ENCODE results near the gene PAN3.
"Not testable (repeated sequence)": the region's sequence is repeated elsewhere in the genome, so short reads cannot be mapped to it uniquely, and the experiment has no call there.

Gene PAN3

GRCh38 chr13:28131646-28132045 is 6.7 kb upstream of the PAN3 start:
- DNase-seq: no peak

GRCh38 chr13:28136916-28137315 is 1.4 kb upstream of the PAN3 start:
- no peak for DNase-seq

- peak in 2 of 56 donors; percentile 28 to 45 for DNase-seq
Measured at GRCh38 chr13:28137596-28137995, 749 bp upstream of the PAN3 start.

DNA sequence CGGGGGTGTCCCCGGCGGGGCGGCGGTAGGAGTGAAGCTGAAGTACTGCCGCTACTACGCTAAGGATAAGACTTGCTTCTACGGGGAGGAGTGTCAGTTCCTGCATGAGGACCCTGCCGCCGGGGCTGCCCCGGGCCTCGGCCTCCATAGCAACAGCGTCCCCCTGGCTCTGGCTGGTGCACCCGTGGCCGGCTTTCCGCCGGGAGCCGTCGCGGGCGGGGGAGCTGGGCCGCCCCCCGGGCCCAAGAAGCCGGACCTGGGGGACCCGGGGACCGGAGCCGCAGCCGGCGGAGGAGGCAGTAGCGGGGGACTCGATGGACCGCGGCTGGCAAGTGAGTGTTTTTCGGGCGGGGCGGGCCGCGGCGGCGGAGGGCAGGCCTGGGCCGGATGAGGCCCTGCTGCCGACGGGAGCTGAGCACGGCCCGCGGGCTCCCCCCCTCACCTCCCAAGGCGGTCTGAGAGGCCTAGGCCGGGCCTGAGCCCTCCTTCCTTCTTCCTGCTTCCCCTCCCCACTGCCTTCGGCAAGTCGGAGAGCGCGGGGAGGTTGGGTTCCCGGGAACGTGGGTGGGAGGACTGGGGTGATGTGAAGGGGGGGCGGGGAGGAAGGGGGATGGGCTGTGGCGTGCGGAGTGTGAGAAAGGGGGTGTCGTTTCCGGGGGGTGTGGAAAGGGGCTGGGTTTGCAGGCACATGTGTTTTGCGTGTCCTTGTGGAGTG is 568 bp downstream of the PAN3 start:
- peak in 55 of 56 donors; percentile 20 to 89 (median 75) for DNase-seq

- no peak for DNase-seq
Measured at GRCh38 chr13:28140433-28141125, 2.2 kb downstream of the PAN3 start.

GRCh38 chr13:28141542-28141941 is 3.2 kb downstream of the PAN3 start:
- not testable (repeated sequence) for DNase-seq

- DNase-seq: no peak
Measured at GRCh38 chr13:28145049-28145448, 6.7 kb downstream of the PAN3 start.

GRCh38 chr13:28147495-28147894 is 9.2 kb downstream of the PAN3 start:
- no peak for DNase-seq

DNA sequence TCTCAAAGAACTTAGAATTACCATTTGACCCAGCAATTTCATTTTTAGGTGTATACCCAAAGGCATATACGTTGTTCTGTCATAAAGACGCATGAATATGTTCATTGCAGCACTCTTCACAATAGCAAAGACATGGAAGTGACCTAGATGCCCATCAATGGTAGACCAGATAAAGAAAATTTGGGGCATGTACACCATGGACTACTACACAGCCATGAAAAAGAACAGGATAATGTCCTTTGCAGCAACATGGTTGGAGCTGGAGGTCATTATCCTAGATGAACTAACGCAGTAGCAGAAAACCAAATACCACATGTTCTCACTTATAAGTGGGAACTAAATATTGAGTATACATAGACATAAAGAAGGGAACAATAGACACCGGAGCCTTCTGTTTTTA is 20.7 kb downstream of the PAN3 start:
- no peak for DNase-seq

DNA sequence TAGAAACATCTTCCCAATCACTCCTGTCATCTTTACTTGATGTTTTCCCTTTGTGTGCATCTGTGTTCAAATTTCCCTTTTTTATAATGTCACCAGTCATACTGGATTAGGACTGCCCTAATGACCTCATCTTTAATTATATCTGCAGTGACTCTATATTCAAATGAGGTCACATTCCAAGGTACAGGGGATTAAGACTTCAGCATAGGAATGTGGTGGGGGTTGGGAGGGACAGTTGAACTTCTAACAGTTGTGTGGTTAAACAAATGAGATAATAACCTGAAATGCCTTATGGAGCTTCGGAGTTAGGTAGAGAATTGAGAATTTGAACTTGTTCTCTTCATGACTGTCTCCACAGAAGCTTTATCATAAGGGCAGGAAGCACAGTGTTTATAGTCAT is 23.0 kb downstream of the PAN3 start:
- no peak for DNase-seq

DNA sequence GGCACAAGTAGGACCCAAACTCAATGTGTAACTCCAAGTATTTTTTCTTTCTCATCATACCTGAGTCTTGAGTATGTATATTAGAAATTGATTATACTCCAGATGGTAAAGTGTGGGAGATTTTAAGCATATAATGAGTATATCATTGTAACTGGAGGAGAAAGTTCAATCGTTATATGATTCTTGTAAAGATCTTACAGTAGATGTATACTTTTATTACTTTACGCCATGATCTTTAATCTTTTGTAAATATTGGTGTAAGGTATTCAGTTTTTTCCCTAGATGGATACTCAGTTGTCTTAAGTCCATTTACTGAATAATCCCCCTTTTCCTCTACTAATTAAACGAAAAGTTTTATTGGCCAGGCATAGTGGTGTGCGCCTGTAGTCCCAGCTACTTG is 25.2 kb downstream of the PAN3 start:
- DNase-seq: no peak

- DNase-seq: no peak
Measured at GRCh38 chr13:28166257-28166656, 27.9 kb downstream of the PAN3 start.

- DNase-seq: no peak
Measured at GRCh38 chr13:28171266-28171665, 32.9 kb downstream of the PAN3 start.

GRCh38 chr13:28172947-28173346 is 34.6 kb downstream of the PAN3 start:
- no peak for DNase-seq

GRCh38 chr13:28173793-28174192 is 35.4 kb downstream of the PAN3 start:
- no peak for DNase-seq

GRCh38 chr13:28177327-28177726 is 39.0 kb downstream of the PAN3 start:
- no peak for DNase-seq

GRCh38 chr13:28177877-28178276 is 39.5 kb downstream of the PAN3 start:
- DNase-seq: no peak

GRCh38 chr13:28179974-28180373 is 41.6 kb downstream of the PAN3 start:
- DNase-seq: no peak

DNA sequence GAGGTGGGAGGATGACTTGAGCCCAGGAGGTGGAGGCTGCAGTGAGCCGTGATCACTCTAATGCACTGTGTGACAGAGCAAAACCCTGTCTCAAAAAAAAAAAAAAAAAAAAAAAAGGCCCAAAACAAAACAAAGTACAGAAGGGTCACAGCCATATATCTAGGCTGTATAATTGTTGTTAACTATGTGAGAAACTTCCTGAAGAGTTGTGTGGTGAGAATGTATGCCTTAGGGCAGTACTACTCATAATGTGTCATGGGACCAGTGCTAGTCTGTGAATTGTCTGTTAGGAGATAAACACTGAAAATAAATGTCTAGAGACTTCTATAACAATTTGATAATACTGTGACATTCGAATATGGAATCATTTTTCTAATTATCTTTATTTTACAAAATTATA is 43.1 kb downstream of the PAN3 start:
- no peak for DNase-seq

GRCh38 chr13:28185256-28185655 is 46.9 kb downstream of the PAN3 start:
- no peak for DNase-seq

- no peak for DNase-seq
Measured at GRCh38 chr13:28199089-28199488, 60.7 kb downstream of the PAN3 start.

- DNase-seq: no peak
Measured at GRCh38 chr13:28204043-28204442, 65.7 kb downstream of the PAN3 start.

Data from nucleus accumbens (tissue), 56 donors.